ENCODE measurements around the gene ELFN2.

Gene ELFN2

GRCh38 chr22:37351232-37351631 is 76.0 kb downstream of the ELFN2 start:
- no peak for DNase-seq

GRCh38 chr22:37349043-37349814 is 78.0 kb downstream of the ELFN2 start:
- DNase-seq, result no peak

GRCh38 chr22:37346505-37346895 is 80.8 kb downstream of the ELFN2 start:
- DNase-seq, result no peak

GRCh38 chr22:37345863-37346504 is 81.3 kb downstream of the ELFN2 start:
- no peak for DNase-seq

- DNase-seq, result no peak
Measured at GRCh38 chr22:37344735-37345449, 82.4 kb downstream of the ELFN2 start.

- no peak for DNase-seq
Measured at GRCh38 chr22:37343863-37344734, 83.2 kb downstream of the ELFN2 start.

GRCh38 chr22:37343348-37343747 is 83.9 kb downstream of the ELFN2 start:
- no peak for DNase-seq

- DNase-seq, result no peak
Measured at GRCh38 chr22:37342065-37342464, 85.2 kb downstream of the ELFN2 start.

- no peak for DNase-seq
Measured at GRCh38 chr22:37340331-37341262, 86.7 kb downstream of the ELFN2 start.

- DNase-seq, result no peak
Measured at GRCh38 chr22:37338539-37339246, 88.6 kb downstream of the ELFN2 start.

GRCh38 chr22:37337204-37337943 is 89.9 kb downstream of the ELFN2 start:
- no peak for DNase-seq

GRCh38 chr22:37336579-37336978 is 90.7 kb downstream of the ELFN2 start:
- DNase-seq, result no peak

- DNase-seq, result no peak
Measured at GRCh38 chr22:37335806-37336199, 91.5 kb downstream of the ELFN2 start.

- no peak for DNase-seq
Measured at GRCh38 chr22:37334859-37335805, 92.1 kb downstream of the ELFN2 start.

- DNase-seq, result no peak
Measured at GRCh38 chr22:37334461-37334858, 92.8 kb downstream of the ELFN2 start.

GRCh38 chr22:37333724-37334460 is 93.4 kb downstream of the ELFN2 start:
- no peak for DNase-seq

GRCh38 chr22:37331856-37332536 is 95.3 kb downstream of the ELFN2 start:
- DNase-seq, result no peak

GRCh38 chr22:37331034-37331428 is 96.2 kb downstream of the ELFN2 start:
- no peak for DNase-seq

All from stimulated activated CD4-positive, alpha-beta T cell treated with anti-CD3 and anti-CD28 coated beads, Interleukin-4, amount 100 ng/mL, for 1 hour (primary cell).